ENCODE results near the gene FRRS1. TPM values are rescaled to one million over a fixed set of nuclear protein-coding genes. Genes with fewer than 3 reads are reported as not detected.

FRRS1 gene
- total RNA-seq, 2 experiments from 2014 or later, result 4.2 to 4.3 TPM

DNA sequence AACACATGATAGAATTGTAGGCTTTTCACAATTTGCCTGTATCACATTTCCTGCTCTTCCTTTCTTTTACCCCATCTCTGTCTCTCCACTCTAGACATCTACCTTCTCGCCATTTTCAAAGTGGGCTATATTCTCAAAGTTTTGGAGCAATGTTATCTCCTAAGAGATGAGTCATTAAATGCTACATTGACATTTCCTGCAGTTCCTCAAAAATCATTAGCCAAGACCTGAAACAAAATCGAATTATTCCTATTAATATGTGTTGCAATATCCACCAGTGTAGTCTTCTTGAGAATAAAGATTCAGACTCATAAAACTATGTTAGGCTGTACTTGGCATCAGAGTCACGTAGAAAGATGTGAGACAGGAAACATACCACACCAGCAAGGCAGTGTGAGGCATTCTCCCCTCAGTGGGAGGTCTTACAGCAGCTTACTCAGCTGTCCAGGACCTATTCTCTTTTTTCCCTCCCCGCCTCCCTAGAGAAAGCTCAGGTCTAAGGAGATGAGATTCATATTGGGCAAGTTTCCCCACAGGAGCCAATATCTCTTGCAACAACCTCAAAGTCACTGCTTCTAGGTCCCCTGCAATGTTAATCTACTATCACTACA is 38.8 kb downstream of the FRRS1 start:
- no peak for DNase-seq
- Mint-ChIP-seq H3K4me3 (no peak overlapping the region), H3K36me3 (no peaks in the 10 kb centered on the region), H3K9me3 (no peaks in the 10 kb centered on the region), H3K4me1 (no peaks in the 10 kb centered on the region), H3K27me3 (no peaks in the 10 kb centered on the region), H3K27ac (no peak overlapping the region)

- no peaks in the 10 kb centered on the region for H3K4me1 Mint-ChIP-seq
- no peaks in the 10 kb centered on the region for H3K27me3 Mint-ChIP-seq
- no peak overlapping the region for H3K4me3 Mint-ChIP-seq
- H3K36me3 Mint-ChIP-seq, result no peaks in the 10 kb centered on the region
- no peak overlapping the region for H3K27ac Mint-ChIP-seq
- DNase-seq, result no peak
- no peaks in the 10 kb centered on the region for H3K9me3 Mint-ChIP-seq
Observed at GRCh38 chr1:99726818-99727217, 39.6 kb downstream of the FRRS1 start.

DNA sequence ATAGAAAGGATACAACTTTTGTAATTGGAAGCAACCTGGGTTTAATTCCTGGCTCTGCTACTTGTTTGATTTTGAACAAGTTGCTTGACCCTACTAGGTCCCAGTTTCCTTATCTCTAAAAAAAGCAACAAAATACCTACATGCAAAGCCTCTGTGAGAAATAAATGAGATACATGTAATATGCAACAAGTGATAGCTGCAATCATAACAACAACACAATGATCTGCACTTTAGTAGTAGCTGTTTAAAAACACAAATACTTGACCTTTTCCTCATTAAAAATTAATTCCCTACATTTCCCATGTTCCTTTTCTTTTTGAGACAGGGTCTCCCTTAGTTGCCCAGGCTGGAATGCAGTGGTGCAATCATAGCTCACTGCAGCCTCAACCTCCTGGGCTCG is 40.0 kb downstream of the FRRS1 start:
- no peaks in the 10 kb centered on the region for H3K4me1 Mint-ChIP-seq
- DNase-seq, result no peak
- no peak overlapping the region for H3K27ac Mint-ChIP-seq
- H3K27me3 Mint-ChIP-seq, result no peaks in the 10 kb centered on the region
- H3K36me3 Mint-ChIP-seq, result no peaks in the 10 kb centered on the region
- no peaks in the 10 kb centered on the region for H3K9me3 Mint-ChIP-seq
- H3K4me3 Mint-ChIP-seq, result no peak overlapping the region

DNA sequence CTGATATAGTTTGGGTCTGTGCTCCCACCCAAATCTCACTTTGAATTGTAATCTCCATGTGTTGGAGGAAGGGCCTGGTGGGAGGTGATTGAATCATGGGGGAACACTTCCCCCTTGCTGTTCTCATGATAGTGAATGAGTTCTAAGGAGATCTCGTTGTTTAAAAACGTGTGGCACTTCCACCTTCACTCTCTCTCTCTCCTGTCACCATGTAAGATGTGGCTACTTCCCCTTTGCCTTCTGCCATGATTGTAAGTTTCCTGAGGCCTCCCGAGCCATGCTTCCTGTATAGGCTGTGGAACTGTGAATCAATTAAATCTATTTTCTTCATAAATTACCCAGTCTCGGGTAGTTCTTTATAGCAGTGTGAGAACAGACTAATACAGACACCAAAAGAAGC is 40.4 kb downstream of the FRRS1 start:
- no peaks in the 10 kb centered on the region for H3K9me3 Mint-ChIP-seq
- H3K4me3 Mint-ChIP-seq, result no peak overlapping the region
- H3K27me3 Mint-ChIP-seq, result no peaks in the 10 kb centered on the region
- no peak overlapping the region for H3K27ac Mint-ChIP-seq
- DNase-seq, result no peak
- H3K36me3 Mint-ChIP-seq, result no peaks in the 10 kb centered on the region
- H3K4me1 Mint-ChIP-seq, result no peaks in the 10 kb centered on the region

DNA sequence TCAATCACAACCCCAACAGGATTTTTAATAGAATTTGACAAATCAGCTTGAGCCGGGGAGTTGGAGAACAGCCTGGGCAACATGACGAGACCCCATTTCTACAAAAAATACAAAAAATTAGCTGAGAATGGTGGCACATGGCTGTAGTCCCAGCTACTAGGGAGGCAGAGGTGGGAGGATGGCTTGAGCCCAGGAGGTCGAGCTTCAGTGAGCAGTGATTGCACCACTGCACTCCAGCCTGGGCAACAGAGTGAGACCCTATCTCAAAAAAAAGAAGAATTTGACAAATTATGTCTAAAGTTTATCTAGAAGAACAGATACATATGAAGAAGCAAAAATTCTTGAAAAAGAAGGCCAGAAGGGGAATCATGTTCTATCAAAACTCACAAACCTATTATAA is 43.2 kb downstream of the FRRS1 start:
- H3K27me3 Mint-ChIP-seq, result no peaks in the 10 kb centered on the region
- no peak for DNase-seq
- no peaks in the 10 kb centered on the region for H3K9me3 Mint-ChIP-seq
- no peaks in the 10 kb centered on the region for H3K4me1 Mint-ChIP-seq
- H3K4me3 Mint-ChIP-seq, result no peak overlapping the region
- no peaks in the 10 kb centered on the region for H3K36me3 Mint-ChIP-seq
- no peak overlapping the region for H3K27ac Mint-ChIP-seq

DNA sequence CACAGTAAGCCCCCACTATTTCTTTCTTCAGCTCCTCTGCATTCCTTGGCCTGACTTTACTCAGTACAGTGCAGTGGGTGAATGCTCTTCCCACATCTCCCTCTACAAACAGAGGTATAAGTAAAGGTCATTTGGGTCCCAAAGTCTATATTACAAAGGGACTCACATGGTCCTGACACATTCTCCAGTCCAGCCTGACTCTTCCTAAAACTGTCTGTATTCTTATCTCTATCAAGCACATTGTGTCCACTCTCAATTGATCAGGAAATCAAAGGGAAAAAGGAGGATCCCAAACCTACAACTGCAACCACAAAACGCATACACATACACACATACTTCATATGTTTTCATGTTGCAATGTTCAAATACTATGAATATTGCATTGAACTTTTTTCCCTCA is 49.4 kb downstream of the FRRS1 start:
- Mint-ChIP-seq H3K9me3 (no peaks in the 10 kb centered on the region), H3K4me3 (no peak overlapping the region), H3K27me3 (no peaks in the 10 kb centered on the region), H3K27ac (no peak overlapping the region), H3K36me3 (no peaks in the 10 kb centered on the region), H3K4me1 (no peaks in the 10 kb centered on the region)
- DNase-seq, result no peak

- Mint-ChIP-seq H3K4me3 (no peak overlapping the region), H3K27ac (no peak overlapping the region), H3K4me1 (no peaks in the 10 kb centered on the region), H3K27me3 (no peaks in the 10 kb centered on the region), H3K9me3 (no peaks in the 10 kb centered on the region), H3K36me3 (no peaks in the 10 kb centered on the region)
- no peak for DNase-seq
Observed at GRCh38 chr1:99713006-99713405, 53.4 kb downstream of the FRRS1 start.

DNA sequence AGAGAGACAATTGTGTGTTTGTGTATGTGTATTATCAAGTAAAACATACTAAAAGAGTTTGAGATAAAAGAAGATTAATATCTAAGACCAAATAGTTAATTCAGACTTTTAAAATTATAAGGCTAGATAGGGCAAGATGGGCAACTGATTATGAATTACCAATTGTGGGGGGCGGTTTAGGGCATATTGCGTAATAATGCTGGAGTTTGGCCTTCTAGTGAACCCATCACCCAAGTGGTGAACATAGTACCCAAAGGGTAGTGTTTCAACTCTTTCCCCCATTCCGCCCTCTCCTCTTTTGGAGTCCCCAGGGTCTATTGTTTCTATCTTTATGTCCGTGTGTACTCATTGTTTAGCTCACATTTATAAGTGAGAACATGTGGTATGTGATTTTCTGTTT is 55.4 kb downstream of the FRRS1 start:
- H3K27me3 Mint-ChIP-seq, result no peaks in the 10 kb centered on the region
- H3K27ac Mint-ChIP-seq, result no peak overlapping the region
- no peak for DNase-seq
- H3K36me3 Mint-ChIP-seq, result no peaks in the 10 kb centered on the region
- no peak overlapping the region for H3K4me3 Mint-ChIP-seq
- H3K4me1 Mint-ChIP-seq, result no peaks in the 10 kb centered on the region
- no peaks in the 10 kb centered on the region for H3K9me3 Mint-ChIP-seq

DNA sequence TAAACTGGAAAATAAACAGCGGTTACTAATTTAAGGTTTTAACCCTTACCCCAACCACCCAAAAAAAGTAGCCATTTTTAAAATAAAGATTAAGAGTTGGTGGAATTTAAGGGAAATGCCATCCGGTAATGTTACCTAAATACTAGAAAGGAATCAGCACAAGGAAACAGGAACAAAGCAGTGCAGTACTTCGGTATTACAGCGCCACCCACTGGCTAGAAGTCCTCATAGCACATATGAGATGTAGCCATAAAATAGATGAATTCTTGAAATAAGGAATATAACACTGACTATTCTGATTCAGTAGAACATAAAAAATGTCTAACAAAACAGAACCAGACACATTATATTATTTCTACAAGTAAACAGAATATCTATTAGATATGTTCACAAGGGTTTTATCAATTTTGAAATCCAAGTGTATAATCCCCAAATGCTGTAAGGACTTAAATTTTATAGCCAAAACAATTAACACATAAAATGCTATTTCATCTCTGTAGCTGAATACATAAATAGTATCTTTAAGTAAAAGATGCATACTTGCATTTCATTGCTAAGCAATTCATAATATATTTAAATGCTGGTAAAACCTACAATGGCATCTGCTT is 58.8 kb downstream of the FRRS1 start:
- H3K4me1 Mint-ChIP-seq, result peaks cover 1% of the 10 kb centered on the region
- no peaks in the 10 kb centered on the region for H3K36me3 Mint-ChIP-seq
- DNase-seq, result peak; percentile 33
- no peak overlapping the region for H3K4me3 Mint-ChIP-seq
- H3K9me3 Mint-ChIP-seq, result no peaks in the 10 kb centered on the region
- H3K27me3 Mint-ChIP-seq, result no peaks in the 10 kb centered on the region
- no peak overlapping the region for H3K27ac Mint-ChIP-seq

DNA sequence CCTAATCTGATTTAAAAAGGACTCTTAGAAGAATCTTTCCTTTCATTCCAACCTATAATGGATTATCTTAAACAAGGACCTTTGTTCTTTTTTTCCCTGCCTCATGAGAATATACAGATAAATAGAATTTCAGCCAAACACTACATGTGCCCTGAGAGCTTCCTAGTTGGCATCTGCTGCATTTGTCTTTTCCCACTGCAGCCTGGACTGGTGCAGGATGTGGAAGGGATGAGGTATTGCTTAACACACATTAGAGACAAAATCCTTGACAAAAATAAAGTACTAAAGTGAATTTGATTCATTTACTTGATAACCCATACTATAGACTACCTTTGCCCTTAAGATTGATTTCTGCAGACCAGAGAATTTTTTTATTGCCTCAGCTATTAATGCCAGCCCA is 61.0 kb downstream of the FRRS1 start:
- Mint-ChIP-seq H3K27me3 (peaks cover 9% of the 10 kb centered on the region), H3K9me3 (no peaks in the 10 kb centered on the region), H3K4me3 (no peak overlapping the region), H3K4me1 (peaks cover 1% of the 10 kb centered on the region), H3K36me3 (no peaks in the 10 kb centered on the region), H3K27ac (no peak overlapping the region)
- DNase-seq, result no peak

- Mint-ChIP-seq H3K4me3 (no peak overlapping the region), H3K9me3 (no peaks in the 10 kb centered on the region), H3K27me3 (peaks cover 9% of the 10 kb centered on the region), H3K27ac (no peak overlapping the region), H3K36me3 (no peaks in the 10 kb centered on the region), H3K4me1 (peaks cover 1% of the 10 kb centered on the region)
- no peak for DNase-seq
Observed at GRCh38 chr1:99704356-99704816, 62.0 kb downstream of the FRRS1 start.

- DNase-seq, result no peak
- Mint-ChIP-seq H3K4me3 (no peak overlapping the region), H3K36me3 (no peaks in the 10 kb centered on the region)
Observed at GRCh38 chr1:99702221-99702620, 64.2 kb downstream of the FRRS1 start.

DNA sequence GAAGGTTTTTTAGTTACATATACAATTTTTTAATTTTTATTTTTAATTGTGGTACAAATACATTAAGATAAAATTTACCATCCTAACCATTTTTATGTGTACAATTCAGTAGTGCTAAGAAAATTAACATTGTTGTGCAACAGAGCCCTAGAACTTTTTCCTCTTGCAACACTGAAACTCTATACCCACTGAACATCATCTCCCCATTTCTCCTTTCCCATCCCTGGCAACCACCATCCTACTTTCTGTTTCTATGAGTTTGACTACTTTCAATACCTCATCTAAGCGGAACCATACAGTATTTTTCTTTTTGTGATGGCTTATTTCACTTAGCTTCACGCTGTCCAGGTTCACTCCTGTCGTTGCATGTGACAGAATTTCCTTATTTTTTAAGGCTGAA is 66.4 kb downstream of the FRRS1 start:
- Mint-ChIP-seq H3K27ac (no peak overlapping the region), H3K36me3 (no peaks in the 10 kb centered on the region), H3K4me3 (no peak overlapping the region), H3K4me1 (no peaks in the 10 kb centered on the region), H3K9me3 (no peaks in the 10 kb centered on the region), H3K27me3 (peaks cover 24% of the 10 kb centered on the region)
- no peak for DNase-seq

More at GRCh38 chr1:99702221-99702620, 64.2 kb downstream of the FRRS1 start:
- H3K9me3 Mint-ChIP-seq, result no peaks in the 10 kb centered on the region
- peaks cover 23% of the 10 kb centered on the region for H3K27me3 Mint-ChIP-seq
- no peak overlapping the region for H3K27ac Mint-ChIP-seq
- H3K4me1 Mint-ChIP-seq, result peaks cover 1% of the 10 kb centered on the region

- Mint-ChIP-seq H3K4me3 (no peak overlapping the region), H3K4me1 (no peaks in the 10 kb centered on the region), H3K27me3 (peaks cover 30% of the 10 kb centered on the region), H3K27ac (no peak overlapping the region), H3K9me3 (no peaks in the 10 kb centered on the region), H3K36me3 (no peaks in the 10 kb centered on the region)
- no peak for DNase-seq
Observed at GRCh38 chr1:99697580-99697979, 68.9 kb downstream of the FRRS1 start.

GRCh38 chr1:99696616-99697015 is 69.8 kb downstream of the FRRS1 start:
- Mint-ChIP-seq H3K4me3 (no peak overlapping the region), H3K9me3 (no peaks in the 10 kb centered on the region), H3K36me3 (no peaks in the 10 kb centered on the region), H3K27ac (no peak overlapping the region), H3K27me3 (peaks cover 30% of the 10 kb centered on the region), H3K4me1 (no peaks in the 10 kb centered on the region)
- DNase-seq, result no peak

DNA sequence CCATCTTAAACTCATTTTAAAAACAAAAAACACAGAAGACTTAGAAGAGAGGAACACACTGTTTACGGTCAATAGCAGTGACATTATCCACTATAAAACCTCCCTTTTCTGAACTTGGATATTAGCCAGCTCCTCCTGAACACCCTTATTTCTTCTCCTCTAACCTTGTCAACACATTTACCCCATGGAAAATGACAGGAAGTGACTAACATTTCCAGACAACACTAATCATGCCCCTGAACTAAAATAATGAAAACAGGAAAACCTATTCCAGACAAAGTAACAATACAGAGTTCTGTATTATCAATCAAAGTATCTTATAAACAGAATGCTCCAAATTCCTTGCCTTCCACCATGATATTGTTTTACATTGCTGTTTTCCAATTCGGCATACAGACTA is 75.3 kb downstream of the FRRS1 start:
- Mint-ChIP-seq H3K9me3 (no peaks in the 10 kb centered on the region), H3K4me3 (no peak overlapping the region), H3K36me3 (no peaks in the 10 kb centered on the region), H3K27ac (no peak overlapping the region), H3K4me1 (peaks cover 3% of the 10 kb centered on the region), H3K27me3 (peaks cover 14% of the 10 kb centered on the region)
- no peak for DNase-seq
